ENCODE measurements around the gene PTGDR2.

The PTGDR2 gene

DNA sequence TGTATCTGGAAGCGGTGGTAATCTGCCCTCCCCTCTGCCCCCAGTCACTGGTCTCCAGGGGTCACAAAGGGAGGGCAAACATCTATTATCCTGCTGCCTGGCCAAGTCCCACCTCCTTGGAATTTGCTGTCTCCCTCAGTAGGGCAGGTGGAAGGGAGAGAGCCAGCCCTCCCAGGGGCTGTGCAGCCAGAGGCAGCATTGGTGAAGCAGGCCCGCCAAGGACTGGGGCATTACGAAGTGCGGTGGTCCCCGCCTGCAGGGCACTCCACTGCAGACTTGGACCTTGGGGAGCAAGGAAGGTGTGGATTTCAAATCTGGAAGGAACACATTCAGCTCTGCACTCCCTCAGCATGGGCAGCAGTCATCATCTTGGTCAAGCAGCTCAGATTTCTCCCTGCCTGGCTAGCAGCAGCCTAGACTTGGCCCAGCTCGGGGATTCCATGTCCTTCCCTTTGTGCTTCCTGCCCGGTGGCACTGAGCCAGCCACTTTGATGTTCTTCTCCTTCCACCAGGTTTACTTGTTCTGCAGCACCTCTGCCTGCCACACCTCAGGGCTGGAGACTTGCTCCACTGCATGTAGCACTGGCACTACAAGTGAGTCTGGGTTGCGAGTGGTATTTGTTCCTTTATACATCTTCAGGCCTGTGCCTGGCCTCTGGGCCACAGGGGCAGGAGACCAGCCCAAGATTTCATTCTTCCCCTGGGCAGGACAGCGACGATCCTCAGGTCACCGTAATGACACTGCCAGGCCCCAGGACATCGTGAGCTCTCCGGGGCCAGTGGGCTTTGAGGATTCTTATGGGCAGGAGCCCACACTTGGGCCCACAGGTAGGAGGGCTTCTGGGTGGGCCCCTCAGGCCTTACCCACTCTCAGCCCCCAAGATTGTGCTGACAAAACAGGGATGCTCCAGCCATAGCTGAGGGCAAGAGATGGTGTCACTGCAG is 18.9 kb upstream of the PTGDR2 start:
- no peak for DNase-seq (ENCODE audit: low read depth in 3 of 3)

DNA sequence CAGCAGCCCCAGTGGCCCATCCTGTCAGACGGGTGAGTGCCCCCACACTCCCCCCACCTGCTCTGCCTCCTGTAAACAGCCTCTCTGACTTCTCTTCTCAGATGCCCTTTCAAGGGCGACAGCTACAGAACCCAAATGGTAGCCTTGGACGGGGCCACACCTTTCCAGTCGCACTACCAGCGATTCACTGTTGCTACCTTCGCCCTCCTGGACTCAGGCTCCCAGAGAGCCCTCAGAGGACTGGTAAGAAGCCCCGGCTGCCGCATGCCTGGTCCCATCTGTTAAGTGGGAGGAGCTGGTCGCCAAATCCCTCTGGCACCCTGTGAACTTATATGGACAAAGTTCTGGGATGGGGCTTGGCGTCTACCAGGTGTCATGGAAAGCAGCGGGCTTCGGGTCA is 17.8 kb upstream of the PTGDR2 start:
- DNase-seq (ENCODE audit: low read depth in 3 of 3): no peak

- DNase-seq (ENCODE audit: low read depth in 3 of 3): no peak
These were observed 17.3 kb upstream of the PTGDR2 start for GRCh38 chr11:60872961-60873524.

DNA sequence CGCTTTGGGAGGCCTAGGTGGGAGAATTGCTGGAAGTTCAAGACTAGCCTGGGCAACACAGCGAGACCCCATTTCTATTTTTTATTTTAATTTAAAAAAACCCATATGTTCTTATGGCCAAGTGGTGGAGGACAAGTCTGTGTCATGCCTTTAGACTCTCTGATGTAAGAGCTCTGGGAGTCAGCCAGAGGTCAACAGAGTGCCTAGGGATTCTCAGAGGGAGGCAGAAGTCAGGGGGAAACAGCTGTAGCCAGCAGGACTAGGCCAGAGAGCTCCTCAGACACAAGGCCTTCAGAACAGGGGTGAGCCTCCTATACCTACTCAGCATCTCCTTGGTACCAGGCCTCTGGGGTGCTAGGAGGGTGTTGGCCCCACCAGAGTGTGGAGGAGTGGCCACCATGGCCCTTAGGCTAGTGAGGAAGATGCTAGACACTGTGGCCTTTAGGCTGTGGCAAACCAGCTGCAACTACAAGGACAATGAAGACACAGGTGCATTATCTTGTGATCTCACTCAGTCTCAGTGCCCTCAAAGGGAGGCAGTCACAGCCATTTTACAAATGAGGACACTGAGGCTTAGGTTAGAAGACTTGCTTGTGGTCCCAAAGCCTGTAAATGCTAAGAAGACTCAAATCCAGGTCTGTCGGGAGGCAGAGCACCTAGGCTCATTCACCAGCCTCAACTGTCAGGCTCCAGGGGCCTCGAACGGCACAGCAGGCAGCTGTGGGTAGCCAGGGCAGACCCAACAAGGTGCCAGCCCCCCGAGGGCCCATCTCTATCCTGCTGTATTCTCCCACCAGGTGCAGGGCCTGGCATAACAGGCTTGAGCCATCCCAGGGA is 16.6 kb upstream of the PTGDR2 start:
- DNase-seq (ENCODE audit: low read depth in 3 of 3): no peak

DNA sequence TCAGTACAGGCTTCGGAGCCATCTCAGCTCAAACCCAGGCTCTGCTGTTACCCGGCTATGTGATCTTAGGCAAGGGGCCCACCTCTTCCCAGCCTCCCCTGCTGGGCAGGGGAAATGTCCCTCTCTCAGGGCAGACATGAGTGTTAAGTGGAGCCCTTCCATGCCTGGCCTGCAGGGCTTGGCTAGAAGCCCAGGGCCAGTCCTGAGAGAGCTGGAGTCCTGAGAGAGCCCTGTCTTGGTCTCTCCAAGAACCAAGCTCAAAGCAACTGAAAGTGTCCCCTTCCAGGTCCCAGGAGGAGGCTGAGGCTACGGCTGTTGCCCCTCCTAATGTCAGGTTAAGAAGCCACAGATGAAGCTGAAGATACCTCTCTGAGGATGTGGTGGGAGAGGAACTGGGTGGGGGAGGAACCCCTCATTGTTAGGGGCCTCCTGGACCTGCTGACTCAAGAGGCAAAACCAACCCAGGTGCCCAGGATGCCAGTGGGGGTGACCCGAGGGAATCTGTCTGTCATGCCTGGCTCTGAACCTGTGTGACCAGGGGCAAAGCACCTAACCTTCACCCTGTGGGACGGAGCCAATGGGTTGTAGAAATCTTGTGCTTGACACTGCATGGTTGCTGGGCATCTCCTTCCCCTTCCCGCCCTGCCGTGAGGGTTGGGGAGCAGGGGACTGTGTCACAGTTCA is 15.8 kb upstream of the PTGDR2 start:
- DNase-seq (ENCODE audit: low read depth in 3 of 3): no peak

GRCh38 chr11:60870733-60871377 is 15.1 kb upstream of the PTGDR2 start:
- no peak for DNase-seq (ENCODE audit: low read depth in 3 of 3)

DNA sequence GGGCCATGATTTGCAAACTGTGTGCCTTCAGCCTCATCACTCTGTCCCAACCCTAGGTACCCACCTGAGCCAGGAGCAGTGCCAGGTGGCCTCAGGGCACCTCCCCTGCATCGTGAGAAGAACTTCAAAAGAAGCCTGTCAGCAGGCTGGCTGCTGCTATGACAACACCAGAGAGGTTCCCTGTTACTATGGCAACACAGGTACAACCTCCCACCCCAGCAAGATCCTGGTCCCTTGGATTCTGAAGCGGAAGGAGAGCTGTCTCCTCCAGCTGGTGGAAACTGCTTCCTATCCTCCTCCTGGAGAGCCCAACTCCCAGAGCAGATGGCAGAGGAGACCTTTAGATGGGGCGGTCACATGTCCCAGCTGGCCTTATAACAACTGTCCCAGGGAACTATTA is 14.5 kb upstream of the PTGDR2 start:
- DNase-seq (ENCODE audit: low read depth in 3 of 3): no peak

DNA sequence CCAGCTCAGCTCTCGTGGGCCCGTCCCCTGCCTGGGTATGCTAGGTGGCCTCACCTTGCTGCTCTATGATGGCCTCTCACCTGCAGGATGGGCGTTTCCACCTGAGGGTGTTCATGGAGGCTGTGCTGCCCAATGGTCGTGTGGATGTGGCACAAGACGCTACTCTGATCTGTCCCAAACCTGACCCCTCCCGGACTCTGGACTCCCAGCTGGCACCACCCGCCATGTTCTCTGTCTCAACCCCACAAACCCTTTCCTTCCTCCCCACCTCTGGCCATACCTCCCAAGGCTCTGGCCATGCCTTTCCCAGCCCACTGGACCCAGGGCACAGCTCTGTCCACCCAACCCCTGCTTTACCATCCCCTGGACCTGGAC is 13.7 kb upstream of the PTGDR2 start:
- no peak for DNase-seq (ENCODE audit: low read depth in 3 of 3)

- no peak for DNase-seq (ENCODE audit: low read depth in 3 of 3)
These were observed 13.1 kb upstream of the PTGDR2 start for GRCh38 chr11:60868682-60869450.

DNA sequence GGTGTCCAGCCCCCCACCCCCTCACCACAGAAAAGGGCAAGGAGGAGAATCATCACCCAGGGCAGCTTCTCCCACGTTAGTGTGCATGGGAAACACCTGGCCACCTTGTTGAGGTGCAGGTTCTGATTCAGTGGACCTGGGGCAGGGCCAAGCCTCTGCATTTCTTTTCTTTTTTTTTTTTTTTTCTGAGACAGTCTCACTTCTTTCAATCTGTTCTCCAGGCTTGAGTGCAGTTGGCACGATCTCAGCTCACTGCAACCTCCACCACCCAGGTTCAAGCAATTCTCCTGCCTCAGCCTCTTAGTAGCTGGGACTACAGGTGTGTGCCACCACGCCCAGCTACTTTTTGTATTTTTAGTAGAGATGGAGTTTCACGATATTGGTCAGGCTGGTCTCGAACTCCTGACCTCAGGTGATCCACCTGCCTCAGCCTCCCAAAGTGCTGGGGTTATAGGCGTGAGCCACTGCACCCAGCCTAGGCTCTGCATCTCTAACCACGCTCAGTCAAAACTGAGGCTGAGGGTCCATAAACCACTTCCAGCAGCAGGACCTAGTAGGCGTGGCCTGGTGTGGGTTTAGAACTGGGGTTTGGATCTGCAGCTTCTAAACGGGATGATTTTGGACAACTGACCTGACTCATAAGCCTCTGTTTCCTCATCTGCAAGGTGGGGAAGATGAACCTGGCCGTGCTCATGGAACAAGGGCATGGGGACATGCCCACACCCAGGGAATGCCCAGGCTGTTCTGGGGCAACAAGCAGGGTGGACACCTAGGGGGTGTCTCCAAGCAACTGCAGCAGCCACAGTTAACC is 12.3 kb upstream of the PTGDR2 start:
- DNase-seq (ENCODE audit: low read depth in 3 of 3): no peak

DNA sequence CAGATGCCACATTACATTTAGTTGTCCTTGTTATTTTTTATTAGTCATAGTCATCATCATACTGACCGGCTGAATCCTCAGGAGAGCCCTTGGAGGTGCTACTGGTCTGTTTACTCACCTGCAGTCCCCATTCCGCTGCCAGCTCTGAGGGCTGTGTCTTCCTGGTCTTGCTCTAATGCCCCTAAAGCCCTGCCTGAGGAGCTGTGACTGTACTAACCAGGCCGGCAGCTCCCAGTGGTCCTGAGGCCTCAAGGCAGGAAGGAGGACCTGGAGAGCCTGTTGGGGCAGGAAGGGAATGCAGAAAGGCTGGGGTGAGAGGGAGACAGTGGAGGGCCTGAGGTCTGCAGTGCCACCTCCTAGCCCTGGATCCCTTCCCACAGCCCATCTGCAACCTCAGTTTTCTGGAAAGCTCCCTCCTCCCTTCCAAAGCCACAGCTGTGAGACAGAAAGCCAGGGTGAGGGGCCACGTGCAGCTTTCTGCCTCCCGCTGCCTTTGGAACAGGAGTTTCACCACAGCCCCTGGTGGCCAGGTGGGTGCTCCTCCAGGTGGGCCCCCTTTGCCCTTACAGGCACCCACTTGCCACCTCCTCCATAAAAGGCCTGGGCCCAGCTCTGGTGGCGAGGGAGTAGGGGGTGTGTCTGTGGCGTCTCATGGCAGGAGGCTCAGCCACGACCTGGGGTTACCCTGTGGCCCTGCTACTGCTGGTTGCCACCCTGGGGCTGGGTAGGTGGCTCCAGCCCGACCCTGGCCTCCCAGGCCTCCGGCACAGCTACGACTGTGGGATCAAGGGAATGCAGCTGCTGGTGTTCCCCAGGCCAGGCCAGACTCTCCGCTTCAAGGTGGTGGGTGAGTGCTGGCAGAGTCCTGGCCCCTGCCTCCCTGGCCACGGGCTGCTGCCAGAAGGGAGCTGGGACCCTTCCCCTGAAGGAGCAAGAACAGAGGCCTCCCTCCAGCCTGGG is 11.4 kb upstream of the PTGDR2 start, which contains the start of gene ZP1:
ZP1 (plus strand) TSS at position 632 of the 960 bp plus-strand sequence; CDS start at position 652, 20 bp downstream.
- DNase-seq (ENCODE audit: low read depth in 3 of 3): no peak

DNA sequence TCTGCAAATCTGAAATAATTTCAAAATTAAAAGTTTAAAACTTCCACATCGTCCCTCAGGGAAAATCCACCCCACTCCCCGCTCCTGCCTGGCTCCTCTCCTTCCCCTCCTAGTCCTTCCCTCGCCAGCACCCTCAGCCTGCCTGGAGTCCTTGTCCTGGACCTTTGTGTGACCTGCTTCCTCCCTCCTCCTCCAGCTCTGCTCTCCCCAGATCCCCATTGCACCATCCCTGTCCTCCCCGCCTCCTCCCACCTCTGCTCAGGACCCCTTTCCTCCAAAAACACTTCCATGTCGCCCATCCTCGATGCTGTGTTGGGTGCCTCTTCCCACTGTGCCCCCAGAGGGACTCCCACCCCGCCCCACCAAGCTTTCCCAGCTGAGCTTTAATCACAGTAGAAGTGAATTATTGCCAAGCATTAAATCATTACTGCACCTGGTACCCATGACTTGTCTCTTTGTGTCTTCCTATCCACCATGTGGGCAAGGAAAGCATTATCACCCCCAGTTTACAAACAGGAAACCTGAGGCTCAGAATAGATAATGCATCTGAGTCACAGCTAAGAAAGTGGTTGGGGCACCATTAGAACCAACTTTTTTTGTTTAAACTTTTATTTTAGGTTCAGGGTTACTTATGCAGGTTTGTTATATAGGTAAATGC is 9.2 kb upstream of the PTGDR2 start:
- DNase-seq (ENCODE audit: low read depth in 3 of 3): no peak

DNA sequence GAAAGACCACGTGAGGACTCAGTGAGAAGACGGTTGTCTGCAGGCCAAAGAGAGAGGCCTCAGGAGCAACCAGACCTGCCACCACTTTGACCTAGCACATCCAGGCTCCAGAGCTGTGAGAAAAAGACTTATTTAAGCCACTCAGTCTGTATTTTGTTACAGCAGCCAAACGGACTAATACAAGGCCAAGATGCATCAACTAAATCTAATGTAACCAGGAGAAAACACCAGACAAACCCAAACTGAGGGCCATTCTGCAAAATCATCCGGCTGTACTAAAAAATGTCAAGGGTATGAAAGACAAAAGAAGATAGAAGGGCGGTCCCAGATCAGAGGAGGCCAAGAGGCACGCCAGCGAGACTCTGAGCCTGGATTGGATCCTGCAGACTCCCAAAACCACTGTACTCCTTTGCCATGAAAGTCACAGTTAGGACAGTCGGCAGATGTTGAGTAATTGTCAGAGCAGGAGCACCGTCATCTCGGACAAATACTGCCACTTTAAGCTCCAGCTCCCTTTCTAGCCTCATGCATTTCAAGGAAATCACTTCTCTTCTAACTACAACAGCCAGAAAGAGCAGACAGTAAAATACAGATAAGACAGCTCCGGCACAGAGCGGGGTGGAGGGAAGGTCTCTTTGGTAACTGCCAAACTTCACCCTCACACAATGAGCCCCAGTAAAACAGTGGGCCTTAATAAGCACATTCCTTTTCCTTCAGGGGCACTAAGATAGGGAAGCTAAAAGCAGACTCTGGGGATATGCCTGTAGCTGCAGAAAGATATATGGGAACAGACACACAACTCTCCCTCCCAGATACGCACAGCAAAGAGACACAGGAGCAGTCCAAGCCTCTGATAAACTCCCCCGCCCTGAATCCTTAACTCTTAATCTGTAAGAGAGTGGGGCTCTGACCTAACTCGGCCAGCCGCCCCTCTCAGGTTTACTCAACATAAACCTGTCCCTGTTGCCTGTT is 8.1 kb upstream of the PTGDR2 start:
- DNase-seq (ENCODE audit: low read depth in 3 of 3): no peak

GRCh38 chr11:60862171-60862570 is 6.4 kb upstream of the PTGDR2 start:
- no peak for DNase-seq (ENCODE audit: low read depth in 3 of 3)

DNA sequence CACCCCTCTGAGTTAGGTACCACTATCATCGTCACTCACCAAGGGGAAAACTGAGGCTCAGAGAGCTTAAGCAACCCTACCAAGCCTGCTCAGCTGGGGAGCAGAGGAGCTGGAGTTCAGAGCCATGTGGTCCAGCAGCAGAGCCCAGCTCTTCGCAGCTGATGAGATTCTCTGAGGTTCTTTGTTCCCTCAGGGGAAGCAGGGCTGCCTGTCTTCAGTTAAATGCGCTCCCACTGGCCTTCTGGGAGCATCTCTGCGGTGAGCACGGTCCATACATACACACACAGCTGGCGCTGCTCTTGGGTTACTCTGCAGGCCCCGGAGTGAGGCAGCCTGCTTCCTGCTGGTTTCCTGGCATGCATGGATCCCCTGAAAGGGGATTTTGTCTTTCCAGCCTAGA is 5.2 kb upstream of the PTGDR2 start:
- DNase-seq (ENCODE audit: low read depth in 3 of 3): no peak

DNA sequence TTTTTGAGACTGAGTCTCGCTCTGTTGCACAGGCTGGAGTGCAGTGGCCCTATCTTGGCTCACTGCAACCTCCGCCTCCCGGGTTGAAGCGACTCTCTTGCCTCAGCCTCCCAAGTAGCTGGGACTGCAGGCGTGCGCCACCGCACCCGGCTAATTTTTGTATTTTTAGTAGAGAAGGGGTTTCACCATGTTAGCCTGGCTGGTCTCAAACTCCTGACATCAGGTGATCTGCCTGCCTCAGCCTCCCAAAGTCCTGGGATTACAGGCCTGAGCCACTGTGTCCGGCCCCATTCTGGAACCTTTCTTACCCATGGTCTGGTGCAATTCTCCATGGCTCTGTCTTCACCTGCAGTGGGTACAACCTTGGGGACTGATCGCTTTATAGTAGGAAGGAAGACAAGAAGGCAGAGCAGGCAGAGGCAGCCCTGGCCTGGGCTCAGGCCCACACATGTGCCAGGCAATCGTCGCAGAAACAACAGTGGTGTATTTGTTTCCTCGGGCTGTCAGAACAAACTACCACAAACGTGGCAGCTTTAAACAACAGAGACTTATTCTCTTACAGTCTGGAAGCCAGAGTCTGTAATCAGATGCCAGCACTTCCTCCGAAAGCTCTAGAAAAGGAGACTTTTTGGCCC is 4.0 kb upstream of the PTGDR2 start:
- no peak for DNase-seq (ENCODE audit: low read depth in 3 of 3)

Data from stimulated activated CD4-positive, alpha-beta T cell treated with anti-CD3 and anti-CD28 coated beads, TNF-alpha, amount 100 ng/mL, for 4 hours (primary cell).